Neural progenitor cell (in vitro differentiated cells): ENCODE data around the gene PPARG.

ENCODE experiments used
- CTCF ChIP-seq: fragments of 200-600 bp; sonication (generic); IDR thresholded peaks from 2 replicates; pipeline ENCODE4 v1.5.1; 2017; ENCODE audit warnings: antibody characterized with exemption, mild to moderate bottlenecking
- EZH2 ChIP-seq: fragments of 200-600 bp; sonication (generic); IDR thresholded peaks from 2 replicates; pipeline ENCODE4 v1.6.1; 2017; ENCODE audit warnings: antibody characterized with exemption, mild to moderate bottlenecking, moderate library complexity
- EZH2phosphoT487 ChIP-seq: fragments of 200-600 bp; sonication (generic); IDR thresholded peaks from 2 replicates; pipeline ENCODE4 v1.6.1; 2017; ENCODE audit warnings: antibody characterized with exemption

GRCh38 chr3:12252889-12253288, 36.0 kb upstream of the PPARG start:
- TF ChIP-seq CTCF (no peak), EZH2 (no peak), EZH2phosphoT487 (no peak)
